Fibroblast of the aortic adventitia (primary cell): ENCODE data around the gene EVI5L. TPM values are rescaled to one million over a fixed set of nuclear protein-coding genes. Genes with fewer than 3 reads are reported as not detected.

ENCODE experiments used
- DNase-seq: peaks from one replicate; pipeline ENCODE4 v3.0.0-alpha.2; 2010; ENCODE audit warnings: low read depth
- H3K4me3 ChIP-seq: 2 replicates; pipeline ENCODE4 v1.5.1; 2011; ENCODE audit warnings: low read depth, mild to moderate bottlenecking, control low read depth, low read length, moderate library complexity
- total RNA-seq: library from RNA; depleted of rRNA; stranded (reverse); fragments of >200 nt; gene quantifications from 2 replicates; pipeline ENCODE4 v1.2.3, GENCODE V29; 2012; ENCODE audit warnings: low replicate concordance
- TF ChIP-seq, protein P1 (sequence below): IDR thresholded peaks from 2 replicates; pipeline ENCODE4 v1.5.1; 2011; ENCODE audit warnings: mild to moderate bottlenecking, low read length, control low read depth, inconsistent platforms; ENCODE audit not compliant: insufficient read depth

EVI5L gene
- total RNA-seq, 1 donor, result 16.6 TPM

DNA sequence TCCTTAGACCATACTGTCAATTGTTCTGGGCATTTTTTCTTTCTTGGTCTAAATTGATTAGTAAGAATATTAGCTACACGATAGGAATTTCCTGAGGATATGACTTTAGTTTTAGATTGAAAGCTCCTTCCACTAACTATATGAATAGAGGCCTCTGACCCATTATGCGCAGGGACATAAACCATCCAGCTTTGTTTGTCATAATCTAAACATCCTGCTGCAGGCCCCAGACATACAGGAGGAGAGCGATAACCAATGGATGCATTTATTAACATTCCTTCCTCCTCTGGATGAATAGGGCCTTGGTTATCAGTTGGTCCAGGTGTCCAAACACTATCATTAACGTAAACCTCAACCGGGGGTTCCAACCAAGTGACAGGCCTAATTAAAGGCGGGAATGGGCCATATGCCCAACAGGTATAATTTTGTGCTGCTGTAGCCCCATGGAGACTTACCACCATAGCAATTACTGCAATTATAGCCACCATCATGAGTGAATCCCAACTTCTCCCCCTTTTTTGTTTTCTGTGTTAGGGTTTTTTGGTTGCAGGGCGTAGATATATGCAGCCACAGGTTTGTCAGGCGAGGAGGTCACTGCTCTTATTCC, 34.4 kb upstream of the EVI5L start:
- TF ChIP-seq, protein P1, sequence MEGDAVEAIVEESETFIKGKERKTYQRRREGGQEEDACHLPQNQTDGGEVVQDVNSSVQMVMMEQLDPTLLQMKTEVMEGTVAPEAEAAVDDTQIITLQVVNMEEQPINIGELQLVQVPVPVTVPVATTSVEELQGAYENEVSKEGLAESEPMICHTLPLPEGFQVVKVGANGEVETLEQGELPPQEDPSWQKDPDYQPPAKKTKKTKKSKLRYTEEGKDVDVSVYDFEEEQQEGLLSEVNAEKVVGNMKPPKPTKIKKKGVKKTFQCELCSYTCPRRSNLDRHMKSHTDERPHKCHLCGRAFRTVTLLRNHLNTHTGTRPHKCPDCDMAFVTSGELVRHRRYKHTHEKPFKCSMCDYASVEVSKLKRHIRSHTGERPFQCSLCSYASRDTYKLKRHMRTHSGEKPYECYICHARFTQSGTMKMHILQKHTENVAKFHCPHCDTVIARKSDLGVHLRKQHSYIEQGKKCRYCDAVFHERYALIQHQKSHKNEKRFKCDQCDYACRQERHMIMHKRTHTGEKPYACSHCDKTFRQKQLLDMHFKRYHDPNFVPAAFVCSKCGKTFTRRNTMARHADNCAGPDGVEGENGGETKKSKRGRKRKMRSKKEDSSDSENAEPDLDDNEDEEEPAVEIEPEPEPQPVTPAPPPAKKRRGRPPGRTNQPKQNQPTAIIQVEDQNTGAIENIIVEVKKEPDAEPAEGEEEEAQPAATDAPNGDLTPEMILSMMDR, result no peak
- H3K4me3 ChIP-seq, result no peak overlapping the region
- peak; percentile 16 for DNase-seq

DNA sequence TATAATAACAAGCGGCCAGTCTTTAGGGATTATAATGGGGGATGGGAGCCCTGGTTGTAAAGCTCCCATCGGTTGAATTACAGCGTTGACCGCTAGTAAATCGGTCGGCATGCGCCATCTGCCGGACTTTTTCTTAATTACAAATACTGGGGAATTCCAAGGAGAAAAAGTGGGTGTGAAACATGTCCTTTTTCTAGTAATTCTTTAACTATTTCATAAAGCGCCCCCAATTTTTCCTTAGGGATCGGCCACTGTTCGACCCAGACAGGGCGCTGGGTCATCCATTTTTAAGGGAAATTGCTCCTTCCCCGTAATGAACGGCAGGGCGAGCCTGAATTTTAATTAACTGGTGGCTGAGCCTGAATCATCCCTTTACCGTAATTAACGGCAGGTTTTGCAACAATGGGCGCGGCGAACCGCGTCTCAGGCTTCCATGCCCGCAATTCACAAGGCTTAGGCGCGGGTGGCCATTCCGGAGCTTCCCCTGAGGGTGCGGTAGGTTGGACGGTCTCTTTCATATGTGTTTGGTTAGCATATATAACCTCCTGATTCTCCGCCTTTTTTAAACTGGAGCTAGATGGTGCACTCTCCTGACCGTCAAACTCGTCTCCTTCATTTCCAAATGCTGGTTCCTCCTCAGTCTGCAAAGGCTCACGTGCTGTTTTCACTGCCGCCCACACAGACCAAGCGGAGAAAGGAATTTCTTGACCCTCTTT, 30.2 kb upstream of the EVI5L start:
- TF ChIP-seq, protein P1, result peak; percentile 58
- peak; percentile 82 for DNase-seq
- H3K4me3 ChIP-seq, result peak overlapping the region; percentile 58

DNA sequence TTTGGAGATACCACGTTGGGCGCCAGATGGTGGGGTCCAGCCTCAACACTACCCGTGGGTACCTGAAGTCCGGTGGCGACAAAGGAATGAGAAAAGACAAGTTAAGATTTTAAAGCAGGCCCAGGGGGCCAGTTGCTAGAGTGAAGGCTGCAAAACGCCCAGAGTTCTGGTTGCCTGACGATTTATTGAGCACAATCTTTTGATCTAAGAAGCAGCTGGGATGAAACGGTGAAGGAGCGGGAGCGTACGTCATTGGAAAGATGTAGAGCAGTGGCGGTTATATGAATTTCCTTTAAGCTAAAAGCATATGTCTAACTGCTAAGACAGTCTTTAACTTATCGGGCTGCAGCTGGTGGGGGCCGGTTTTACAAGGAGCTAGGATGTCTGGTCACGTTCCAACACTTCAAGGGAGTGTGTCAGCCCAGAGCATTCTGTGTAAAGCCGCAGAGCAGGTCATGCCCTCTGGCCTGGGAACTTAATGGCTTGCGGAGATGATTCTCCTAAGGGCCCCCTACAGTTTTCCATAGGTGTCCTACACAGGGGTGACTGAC, 28.9 kb upstream of the EVI5L start:
- DNase-seq, result no peak
- TF ChIP-seq, protein P1, result no peak
- H3K4me3 ChIP-seq, result no peak overlapping the region

DNA sequence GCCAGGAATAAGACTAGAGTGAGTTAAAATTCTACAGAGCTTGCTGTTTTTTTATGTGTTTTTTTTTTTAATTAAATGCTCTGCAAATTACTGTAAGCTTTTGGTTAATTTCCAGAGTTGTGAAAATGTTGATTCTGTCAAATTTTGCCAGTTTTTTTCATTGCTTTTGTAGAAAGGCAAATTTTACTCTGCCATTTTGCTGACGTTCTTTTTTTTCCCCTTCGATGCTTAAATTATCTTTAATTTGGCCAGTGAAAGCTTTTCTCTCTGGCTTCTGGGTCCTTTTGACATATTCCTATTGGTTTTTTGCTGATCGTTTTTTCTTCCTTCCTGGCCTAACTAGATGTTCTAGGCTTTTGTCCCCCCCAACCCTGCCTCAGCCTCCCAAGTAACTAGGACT, 23.8 kb upstream of the EVI5L start:
- no peak for DNase-seq
- no peak overlapping the region for H3K4me3 ChIP-seq
- TF ChIP-seq, protein P1, result no peak

DNA sequence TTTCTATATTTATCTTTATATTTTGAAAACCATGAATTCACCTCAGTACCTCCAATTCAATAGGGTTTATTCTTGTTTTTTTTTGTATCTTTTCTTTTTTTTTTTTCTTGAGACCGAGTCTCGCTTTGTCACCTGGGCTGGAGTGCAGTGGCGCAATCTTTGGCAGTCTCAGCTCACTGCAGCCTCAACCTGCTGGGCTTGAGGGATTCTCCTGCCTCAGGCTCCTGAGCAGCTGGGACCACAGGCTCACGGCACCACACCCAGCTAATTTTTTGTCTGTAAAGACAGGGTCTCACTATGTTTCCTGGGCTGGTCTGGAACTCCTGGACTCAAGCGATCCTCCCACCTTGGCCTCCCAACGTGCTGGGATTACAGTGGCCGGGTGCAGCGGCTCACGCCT, 23.1 kb upstream of the EVI5L start:
- TF ChIP-seq, protein P1, result no peak
- DNase-seq, result no peak
- no peak overlapping the region for H3K4me3 ChIP-seq

DNA sequence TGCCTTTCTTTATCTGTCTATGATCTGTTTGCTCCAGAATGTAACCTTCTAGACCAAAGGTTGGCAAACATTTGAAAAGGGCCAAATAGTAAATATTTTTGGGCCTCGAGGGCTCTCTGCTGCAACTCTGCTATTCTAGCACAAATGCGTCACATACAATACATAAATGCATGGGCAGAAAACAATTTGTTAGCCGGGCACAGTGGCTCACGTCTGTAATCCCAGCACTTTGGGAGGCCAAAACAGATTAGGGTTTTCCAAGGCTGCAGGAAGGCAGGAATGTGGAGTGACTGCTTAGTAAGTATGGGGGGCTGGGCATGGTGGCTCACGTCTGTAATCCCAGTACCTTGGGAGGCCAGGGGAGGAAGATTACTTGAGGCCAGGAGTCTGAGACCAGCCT, 21.9 kb upstream of the EVI5L start:
- TF ChIP-seq, protein P1, result no peak
- H3K4me3 ChIP-seq, result no peak overlapping the region
- no peak for DNase-seq
